ENCODE measurements around the gene ZNF343. TPM values are rescaled to one million over a fixed set of nuclear protein-coding genes. Genes with fewer than 3 reads are reported as not detected.

ZNF343 gene
- total RNA-seq, 4 donors from 2014 or later = 6.1 to 14.3 (median 12.7) TPM

- H3K9me3 ChIP-seq = no peaks in the 10 kb centered on the region
- no peak overlapping the region for H3K27ac ChIP-seq
- H3K4me1 ChIP-seq = peaks cover 3% of the 10 kb centered on the region in 2 donors
- DNase-seq = no peak
- intact Hi-C loops (cut with DNase I; ENCODE audit: low total_unique reads) (no loop called here), in situ Hi-C loops (cut with MboI; ENCODE audit: low sequenced_read_pairs in 4 of 4) (no loop called here)
- H3K4me3 ChIP-seq = no peak overlapping the region
- peaks cover 0 to 11% of the 10 kb centered on the region in 2 donors for H3K36me3 ChIP-seq
- H3K27me3 ChIP-seq = no peaks in the 10 kb centered on the region
- TF ChIP-seq POLR2A (IDR thresholded peaks at IDR 0.05) = no peak
- TF ChIP-seq CTCF (IDR thresholded peaks at IDR 0.05 in 4 of 5, conservative IDR thresholded peaks at IDR 0.05 in 1 of 5) = no peak
- no peak for ATAC-seq
Measured at GRCh38 chr20:2475850-2476741, 32.6 kb downstream of the ZNF343 start.

- no peaks in the 10 kb centered on the region for H3K27me3 ChIP-seq
- intact Hi-C loops (cut with DNase I; ENCODE audit: low total_unique reads) (loop anchor here (5.0 kb wide), 1 partner anchor 934 kb away; the partner anchor contains the start of gene DNAAF9), in situ Hi-C loops (cut with MboI; ENCODE audit: low sequenced_read_pairs in 4 of 4) (loop anchor here in 1 of 4 donors (25.0 kb wide), 1 partner anchor 1361 kb away; the partner anchor contains the start of gene PSMF1)
Measured at GRCh38 chr20:2473516-2473915, 35.2 kb downstream of the ZNF343 start.

GRCh38 chr20:2470423-2471193 lies 38.1 kb downstream of the ZNF343 start, which contains the start of gene SNRPB:
TSS of gene SNRPB (minus strand) at chr20:2470789. CDS start at chr20:2470690, 99 bp downstream.
- intact Hi-C loops (cut with DNase I; ENCODE audit: low total_unique reads) (loop anchor here (1.0 to 5.0 kb wide), 6 partner anchors 38 to 1352 kb away; partner anchors contain the start of genes DNAAF9, NOP56, NSFL1C and PSMF1), in situ Hi-C loops (cut with MboI; ENCODE audit: low sequenced_read_pairs in 4 of 4) (loop anchor here in 1 of 4 donors (25.0 kb wide), 1 partner anchor 1358 kb away; the partner anchor contains the start of gene PSMF1)
- Histone ChIP-seq H3K4me3 (peak within 1 kb of the TSS; percentile 77 to 95 (median 84)), H3K4me1 (peaks cover 12 to 15% of the 10 kb centered on the region in 2 donors), H3K27me3 (no peaks in the 10 kb centered on the region), H3K27ac (peak within 1 kb of the TSS; percentile 86 to 95 (median 88)), H3K9me3 (no peaks in the 10 kb centered on the region), H3K36me3 (peaks cover 4 to 21% of the 10 kb centered on the region in 2 donors)
- ATAC-seq (peak; percentile 98 to 99), DNase-seq (peak; percentile 96 to 97)
- TF ChIP-seq CTCF (IDR thresholded peaks at IDR 0.05 in 4 of 5, conservative IDR thresholded peaks at IDR 0.05 in 1 of 5) (no peak), POLR2A (IDR thresholded peaks at IDR 0.05) (peak; percentile 86 to 96)

More at GRCh38 chr20:2473516-2473915, 35.2 kb downstream of the ZNF343 start:
- peaks cover 12 to 15% of the 10 kb centered on the region in 2 donors for H3K4me1 ChIP-seq
- H3K4me3 ChIP-seq = no peak overlapping the region
- DNase-seq (no peak), ATAC-seq (no peak)
- no peak for TF ChIP-seq CTCF (IDR thresholded peaks at IDR 0.05 in 4 of 5, conservative IDR thresholded peaks at IDR 0.05 in 1 of 5)
- TF ChIP-seq POLR2A (IDR thresholded peaks at IDR 0.05) = no peak
- H3K9me3 ChIP-seq = no peaks in the 10 kb centered on the region
- no peak overlapping the region for H3K27ac ChIP-seq
- no peaks in the 10 kb centered on the region for H3K36me3 ChIP-seq

GRCh38 chr20:2469991-2470422 lies 38.7 kb downstream of the ZNF343 start:
- no peaks in the 10 kb centered on the region for H3K9me3 ChIP-seq
- peak overlapping the region; percentile 86 to 95 (median 88) for H3K27ac ChIP-seq
- DNase-seq (peak; percentile 17 to 19), ATAC-seq (peak; percentile 18 to 19)
- H3K4me1 ChIP-seq = peaks cover 12 to 15% of the 10 kb centered on the region in 2 donors
- H3K36me3 ChIP-seq = peaks cover 4 to 27% of the 10 kb centered on the region in 2 donors
- in situ Hi-C loops (cut with MboI; ENCODE audit: low sequenced_read_pairs in 4 of 4) = loop anchor here in 1 of 4 donors (25.0 kb wide), 1 partner anchor 1358 kb away; the partner anchor contains the start of gene PSMF1
- peak overlapping the region; percentile 77 to 95 (median 84) for H3K4me3 ChIP-seq
- H3K27me3 ChIP-seq = no peaks in the 10 kb centered on the region
- TF ChIP-seq CTCF (IDR thresholded peaks at IDR 0.05 in 4 of 5, conservative IDR thresholded peaks at IDR 0.05 in 1 of 5) = no peak
- no peak for TF ChIP-seq POLR2A (IDR thresholded peaks at IDR 0.05)
- intact Hi-C loops (cut with DNase I; ENCODE audit: low total_unique reads) = loop anchor here (1.0 to 5.0 kb wide), 6 partner anchors 38 to 1351 kb away; partner anchors contain the start of genes DNAAF9, NOP56, NSFL1C and PSMF1
